ENCODE results near the gene PPEF1.

GRCh38 chrX:18833071-18833731, 125.8 kb downstream of the PPEF1 start:
- TF ChIP-seq CTCF (conservative IDR thresholded peaks at IDR 0.05) = no peak
- no peak for TF ChIP-seq ZFX (IDR thresholded peaks at IDR 0.05)

Measured in C4-2B (cell line).